ENCODE results near the gene MPRIP.

MPRIP gene

DNA sequence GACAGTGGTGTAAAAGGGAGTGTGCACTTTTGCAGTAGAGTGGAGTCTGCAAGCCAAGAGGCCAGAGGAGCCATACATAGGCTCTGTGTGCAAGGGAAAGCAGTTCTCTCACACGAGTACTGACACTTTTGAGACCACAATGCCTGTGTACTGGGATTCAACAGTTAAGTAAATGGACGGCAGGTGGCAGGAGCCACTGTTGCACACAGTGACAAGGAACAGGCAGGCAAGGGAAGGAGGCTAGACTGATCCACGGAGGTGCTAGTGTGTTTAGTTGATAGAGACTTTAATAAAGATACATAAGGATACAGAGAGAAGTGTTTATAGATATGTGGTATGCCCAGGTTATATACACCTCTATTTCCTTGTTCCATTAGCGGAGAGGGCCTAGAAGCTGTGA is 67.0 kb downstream of the MPRIP start:
- DNase-seq, result no peak

DNA sequence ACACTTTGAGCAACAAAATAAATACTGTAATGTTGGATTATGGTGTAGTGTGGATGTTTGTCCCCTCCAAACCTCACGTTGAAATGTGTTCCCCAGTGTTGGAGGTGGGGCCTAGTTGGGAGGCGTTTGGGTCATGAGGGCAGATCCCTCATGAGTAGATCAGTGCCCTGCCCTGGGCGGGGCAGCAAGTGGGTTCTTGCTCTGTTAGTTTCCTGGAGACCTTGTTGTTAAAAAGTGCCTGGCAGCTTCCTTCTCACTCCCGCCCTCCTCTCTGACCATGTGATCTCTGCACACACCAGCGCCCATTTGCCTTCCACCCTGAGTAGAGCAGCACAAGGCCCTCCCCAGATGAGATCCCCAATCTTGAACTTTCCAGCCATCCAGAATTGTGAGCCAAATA is 67.7 kb downstream of the MPRIP start:
- no peak for DNase-seq

DNA sequence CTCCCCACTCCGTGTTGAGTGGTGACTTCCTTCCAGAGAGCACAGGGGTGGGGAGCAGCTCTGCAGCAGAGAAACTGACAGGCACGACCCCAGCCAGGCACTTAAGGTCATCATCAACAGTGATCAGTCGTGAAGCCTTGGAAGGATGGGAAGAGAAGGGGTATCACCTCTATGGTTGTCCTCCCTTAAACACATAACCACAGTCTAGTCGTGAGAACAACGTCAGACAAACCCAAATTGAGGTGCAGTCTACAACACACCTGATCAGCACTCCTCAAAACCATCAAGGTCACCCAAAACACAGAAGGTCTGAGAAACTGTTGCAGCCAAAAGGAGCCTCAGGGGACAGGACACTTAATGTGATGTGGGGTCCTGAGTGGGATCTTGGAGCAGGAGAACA is 68.3 kb downstream of the MPRIP start:
- DNase-seq, result no peak

DNA sequence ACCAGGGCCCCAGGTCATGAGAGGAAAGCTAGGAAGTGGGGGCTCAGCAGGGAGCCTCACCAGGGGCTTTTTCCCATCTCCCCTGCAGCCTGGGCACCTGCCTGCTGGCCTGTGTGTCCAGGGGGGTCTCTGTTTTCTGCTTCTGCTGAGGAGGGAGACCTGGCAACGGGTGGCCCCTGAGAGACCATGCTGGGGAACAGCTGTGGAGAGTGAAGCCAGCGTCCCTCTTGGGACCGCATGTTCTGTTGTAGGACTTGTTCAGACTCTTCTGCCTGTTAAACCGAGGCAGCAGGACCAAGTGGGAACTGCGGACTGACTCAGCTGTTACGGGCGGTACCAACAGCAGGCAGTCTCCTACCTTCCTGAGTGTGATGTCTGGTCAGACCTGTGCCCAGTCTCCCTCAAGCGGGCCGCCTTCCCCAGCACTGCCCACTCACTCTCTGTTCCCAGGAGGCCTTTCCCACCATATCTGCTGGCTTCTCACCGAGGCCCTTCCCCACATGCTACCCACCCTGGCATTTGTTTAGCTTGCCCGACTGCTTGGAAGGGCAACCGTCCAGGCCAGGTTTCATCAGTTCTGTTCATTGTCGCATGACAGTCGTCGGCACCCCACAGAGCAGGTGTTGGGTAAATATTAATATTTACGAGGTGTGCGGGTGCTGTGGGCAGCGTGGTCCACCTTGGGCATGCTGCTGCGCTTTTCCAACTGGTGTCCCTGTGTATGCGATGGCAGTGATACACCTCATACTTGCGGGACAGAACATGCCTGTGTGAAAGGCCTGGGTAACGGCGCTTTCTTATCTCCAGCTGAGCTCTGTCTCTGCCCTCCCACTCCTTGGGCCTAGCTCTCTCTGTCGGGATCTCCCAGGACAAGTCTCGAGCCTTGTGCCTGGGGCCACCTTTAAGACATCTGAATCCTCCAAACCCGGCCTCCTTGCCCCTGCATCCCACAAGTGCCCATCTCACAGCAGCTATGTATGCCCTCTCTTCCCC is 69.4 kb downstream of the MPRIP start:
- no peak for DNase-seq

DNA sequence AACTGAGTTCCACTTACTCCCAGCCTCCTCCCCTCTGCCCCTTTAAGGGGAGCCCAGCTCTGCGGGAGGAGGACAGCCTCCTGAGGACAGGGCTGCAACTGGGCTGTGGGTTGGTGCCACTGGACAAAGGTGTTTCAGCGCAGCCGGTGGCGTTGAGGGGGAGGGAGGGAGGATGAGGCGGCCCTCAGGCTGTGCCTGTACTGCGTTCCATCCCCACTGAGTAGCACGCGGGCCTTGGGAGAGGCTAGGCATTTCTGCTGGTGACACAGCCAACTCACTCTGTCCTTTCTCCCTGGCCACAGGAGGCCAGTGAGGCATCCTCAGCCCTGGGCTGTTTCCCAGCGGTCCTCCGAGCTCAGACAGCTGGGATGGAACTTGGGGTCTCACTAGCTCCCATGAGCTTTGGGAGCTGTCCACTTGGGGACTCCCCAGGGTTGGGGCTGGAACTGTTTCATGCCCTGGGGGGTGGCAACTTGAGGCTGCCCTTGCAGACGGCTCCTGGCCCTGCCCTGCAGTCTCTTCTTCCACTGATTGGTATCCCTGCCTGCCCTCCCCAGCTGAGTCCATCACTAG is 70.5 kb downstream of the MPRIP start:
- DNase-seq, result no peak

DNA sequence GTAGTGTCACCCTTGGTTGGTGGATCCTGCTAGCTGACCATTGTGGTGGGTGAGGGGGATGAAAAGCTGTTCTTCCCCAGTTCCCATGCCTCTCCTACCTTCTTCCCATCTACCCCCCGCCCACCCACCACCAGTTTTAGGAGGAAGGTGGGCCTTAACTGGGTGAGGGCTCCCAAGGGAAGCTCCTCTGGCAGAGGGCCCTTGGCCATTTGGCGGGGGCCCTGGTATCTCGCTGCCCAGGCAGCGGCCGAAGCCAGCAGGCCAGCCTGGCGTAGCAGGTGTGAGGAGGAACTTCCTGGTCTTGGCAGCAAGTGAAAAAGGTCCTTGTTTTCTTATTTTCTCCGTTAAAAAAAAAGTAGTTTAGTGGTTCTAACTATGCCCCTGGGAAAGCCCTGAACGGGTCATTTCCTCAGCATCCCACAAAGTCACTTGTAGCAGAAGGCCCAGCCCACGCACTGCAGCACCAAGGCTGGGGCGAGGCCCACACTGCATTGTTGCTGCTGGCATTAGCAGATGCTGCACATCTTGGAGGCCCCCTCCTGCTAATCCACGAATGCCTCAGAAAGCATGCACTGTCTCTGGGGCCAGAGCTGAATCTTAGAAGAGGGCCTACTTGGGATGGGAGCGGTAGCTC is 72.5 kb downstream of the MPRIP start:
- peak; percentile 12 for DNase-seq

DNA sequence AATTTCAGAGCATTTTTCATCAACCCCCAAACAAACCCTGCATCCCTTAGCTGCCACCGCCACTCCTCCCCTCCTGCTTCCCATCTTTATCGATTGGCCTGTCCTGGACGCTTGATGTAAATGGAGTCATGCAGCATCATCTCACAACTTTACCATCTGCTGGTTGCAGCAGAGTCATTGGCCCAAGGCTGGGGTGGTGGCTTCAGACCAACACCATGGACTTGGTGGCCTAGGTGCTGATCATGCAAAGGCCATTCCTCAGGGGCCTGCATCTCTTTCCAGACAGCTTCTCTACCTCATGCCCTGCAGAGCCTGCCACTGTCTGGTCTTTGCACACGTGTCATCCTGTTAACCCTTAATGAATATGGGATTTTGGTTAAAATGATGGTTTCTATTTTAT is 73.4 kb downstream of the MPRIP start:
- no peak for DNase-seq

DNA sequence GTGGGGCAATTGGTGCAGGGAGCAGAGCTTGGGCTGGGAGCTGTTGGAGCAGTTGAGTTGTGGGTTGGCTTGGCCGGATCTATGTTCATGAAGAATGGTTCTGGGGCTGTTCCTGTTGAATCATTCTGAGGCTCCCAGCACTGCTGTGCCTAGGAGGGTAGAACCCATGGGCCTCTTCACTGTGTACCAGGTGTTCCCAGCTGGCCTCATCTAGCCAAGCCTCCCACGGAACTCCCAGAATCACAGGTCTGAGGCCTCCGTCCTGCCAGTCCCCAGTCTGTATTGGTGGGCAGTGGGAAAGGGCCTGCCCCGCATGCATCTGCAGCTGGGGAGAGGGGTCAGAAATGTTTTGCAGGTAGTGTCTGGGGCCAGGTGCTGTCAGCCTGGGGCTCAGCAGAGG is 74.1 kb downstream of the MPRIP start:
- no peak for DNase-seq

DNA sequence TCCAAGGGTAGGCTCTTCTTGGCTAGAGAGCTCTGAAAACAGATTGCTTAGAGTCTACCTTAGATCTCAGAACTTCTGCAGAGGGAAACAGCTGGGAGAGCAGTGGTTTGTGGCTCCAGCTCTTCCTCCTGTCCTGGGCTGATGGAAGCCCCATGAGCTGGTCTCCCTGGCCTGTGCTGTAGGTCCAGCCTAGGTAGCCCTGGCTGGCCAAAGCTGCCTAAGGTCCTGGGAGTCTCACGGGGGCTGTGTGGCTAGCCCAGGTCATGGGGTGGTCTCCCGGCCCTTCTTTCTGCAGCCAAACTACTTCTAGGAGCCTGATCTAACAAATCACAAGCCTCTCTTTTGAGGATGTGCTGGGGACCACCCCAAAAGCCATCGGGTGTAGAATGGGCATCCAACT is 75.7 kb downstream of the MPRIP start:
- DNase-seq, result no peak

DNA sequence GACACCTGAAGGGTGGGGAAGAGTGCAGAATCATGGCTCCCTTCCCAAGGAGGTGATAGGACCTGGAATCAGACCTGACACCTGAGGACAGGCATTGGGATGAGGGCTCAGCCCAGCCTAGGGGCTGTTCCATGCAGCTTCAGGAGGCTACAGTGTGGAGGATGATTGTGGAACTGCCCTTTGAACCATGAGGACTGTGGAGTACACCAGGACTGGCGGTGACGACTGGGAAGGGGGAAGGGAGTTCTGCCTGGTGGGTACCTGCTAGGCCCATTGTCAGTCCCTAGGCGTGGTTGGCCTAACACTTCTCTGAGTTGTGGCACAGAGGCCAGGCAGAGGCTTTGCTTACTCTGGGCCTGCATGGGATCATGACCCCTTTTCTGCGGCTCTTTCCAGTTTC is 76.1 kb downstream of the MPRIP start:
- DNase-seq, result no peak

DNA sequence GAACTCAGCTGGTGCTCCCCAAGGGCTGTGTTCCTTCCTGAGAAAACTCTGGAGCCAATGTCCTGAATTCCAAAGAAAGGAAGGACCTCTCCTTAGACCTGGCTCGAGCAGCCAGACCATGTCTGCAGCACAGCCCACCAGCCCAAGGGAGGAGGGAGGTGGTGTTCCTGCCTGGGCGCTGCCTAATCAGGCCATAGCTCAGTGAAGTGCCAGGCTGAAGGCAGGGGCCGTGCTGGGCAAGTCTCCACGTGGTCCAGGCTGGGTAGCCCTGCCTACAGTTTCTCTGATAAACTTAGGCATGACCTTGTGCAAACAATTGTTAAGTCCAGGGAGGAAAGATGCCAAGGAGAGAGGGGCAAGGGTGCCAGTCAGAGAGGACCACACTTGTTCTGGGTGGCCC is 76.8 kb downstream of the MPRIP start:
- no peak for DNase-seq

DNA sequence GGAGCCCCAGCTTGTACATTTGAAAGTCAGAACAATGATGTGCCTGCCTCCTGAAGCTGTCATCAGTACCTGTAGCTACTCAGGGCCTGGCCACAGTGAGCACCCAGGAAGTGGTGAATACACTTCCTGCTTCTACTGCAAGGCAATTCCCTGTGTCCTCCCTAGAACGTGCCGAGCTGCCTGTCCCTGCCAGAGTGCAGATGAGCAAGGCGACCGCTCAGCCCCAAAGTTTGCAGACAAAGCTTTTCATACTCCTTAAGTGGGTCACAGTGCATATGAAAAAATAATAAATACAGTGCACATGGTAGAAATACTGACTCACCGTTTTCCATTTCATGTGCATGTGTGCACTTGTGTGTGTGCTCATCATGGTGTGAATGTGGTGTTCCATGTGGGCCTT is 77.3 kb downstream of the MPRIP start:
- DNase-seq, result peak; percentile 78

DNA sequence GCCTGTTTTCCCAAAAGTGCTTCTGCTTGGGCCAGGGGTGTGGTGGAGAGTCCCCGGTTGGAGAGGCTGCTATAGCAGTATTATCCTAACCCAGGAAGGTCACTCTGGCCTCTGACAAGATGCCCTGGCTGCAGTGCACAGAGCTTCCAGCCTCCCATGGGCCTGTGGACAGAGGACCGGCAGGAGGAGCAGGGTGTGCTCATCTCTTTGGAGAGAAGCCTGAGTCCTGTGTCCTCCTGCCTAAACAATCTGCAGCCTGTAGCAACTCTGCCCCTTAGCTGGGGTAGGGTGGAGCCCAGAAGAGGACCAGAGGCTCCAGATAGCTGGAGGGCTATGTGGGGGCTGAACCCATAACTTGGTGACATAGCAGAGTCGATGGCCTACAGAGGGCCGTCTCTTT is 78.0 kb downstream of the MPRIP start:
- no peak for DNase-seq

DNA sequence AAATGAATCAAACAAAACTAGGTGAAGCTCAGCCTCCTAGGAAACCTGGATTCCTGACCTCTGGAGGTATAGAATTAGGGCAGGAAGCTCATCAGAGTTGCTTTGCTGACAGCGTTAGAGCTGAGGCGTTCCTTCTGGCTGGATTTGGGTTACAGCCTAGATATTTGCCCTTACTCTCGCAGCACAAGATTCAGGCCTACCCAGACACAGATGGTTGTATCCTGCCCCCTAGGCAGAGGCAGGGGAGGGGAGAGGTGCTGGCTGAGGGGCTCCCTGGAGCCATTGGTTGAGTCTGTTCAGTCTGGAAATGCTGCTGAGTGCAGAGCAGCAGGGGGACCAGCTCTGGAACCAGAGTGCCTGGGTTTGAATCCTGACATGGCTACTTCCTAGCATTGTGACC is 78.4 kb downstream of the MPRIP start:
- DNase-seq, result no peak

DNA sequence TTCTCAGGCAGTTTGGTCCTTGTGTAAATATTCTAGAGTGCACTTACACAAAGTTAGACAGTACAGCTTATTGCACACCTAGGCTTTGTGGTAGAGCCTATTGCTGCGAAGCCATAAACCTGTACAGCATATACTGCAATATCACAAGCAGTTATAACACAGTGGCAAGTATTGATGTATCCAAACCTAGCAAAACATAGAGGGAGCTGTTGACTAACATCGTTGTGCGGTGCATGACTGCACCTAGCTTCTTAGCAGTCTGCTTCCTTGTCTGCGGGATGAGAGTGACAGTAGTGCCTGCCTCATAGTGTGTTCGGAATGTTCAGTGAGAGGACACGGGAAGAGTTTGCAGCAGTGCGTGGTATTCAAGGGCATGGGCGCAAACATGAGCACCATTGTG is 78.9 kb downstream of the MPRIP start:
- no peak for DNase-seq

DNA sequence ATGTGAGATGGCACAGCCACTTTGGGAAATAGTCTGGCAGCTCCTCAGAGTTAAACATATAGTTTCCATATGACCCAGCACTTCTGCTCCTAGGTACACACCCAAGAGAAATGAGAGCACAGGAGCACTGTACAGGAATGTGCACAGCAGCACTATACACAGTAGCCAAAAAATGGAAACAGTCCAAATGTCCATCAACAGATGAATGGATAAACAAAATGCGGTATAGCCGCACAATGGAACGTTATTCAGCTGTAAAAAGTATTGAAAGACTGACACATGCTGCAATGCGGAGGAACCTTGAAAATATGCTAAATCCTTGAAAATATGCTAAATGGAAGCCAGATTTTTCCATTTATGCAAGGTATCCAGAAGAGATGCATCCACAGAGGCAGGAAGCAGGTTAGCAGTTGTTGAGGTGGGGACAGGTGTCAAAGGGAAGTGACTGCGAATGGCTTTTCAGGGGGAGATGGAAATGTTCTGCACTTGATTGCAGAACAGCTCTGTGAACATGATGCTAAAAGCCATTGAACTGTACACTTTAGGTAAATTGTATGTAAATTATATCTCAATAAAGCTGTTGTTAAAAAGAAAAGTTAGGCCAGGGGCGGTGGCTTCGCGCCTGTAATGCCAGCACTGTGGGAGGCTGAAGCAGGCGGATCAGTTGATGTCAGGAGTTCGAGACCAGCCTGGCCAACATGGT is 80.7 kb downstream of the MPRIP start:
- no peak for DNase-seq

DNA sequence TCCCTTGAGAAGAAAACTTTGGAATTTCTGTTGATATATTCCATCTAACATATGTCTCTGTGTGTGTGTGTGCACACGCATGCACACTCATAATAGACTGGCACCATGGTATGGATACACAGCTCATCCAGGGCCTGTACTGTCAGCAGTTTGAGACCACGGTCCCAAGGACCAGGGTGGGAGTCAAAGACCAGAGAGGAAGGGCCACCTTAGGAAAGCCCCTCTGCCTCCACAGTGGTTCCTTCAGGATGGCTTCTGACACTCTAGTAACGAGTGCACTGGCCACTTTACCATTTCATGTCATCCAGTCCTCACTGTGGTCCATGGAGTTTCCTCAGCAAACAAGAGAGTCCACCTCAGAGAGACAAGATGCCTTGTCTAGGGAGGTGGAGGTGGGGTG is 82.1 kb downstream of the MPRIP start:
- DNase-seq, result no peak

DNA sequence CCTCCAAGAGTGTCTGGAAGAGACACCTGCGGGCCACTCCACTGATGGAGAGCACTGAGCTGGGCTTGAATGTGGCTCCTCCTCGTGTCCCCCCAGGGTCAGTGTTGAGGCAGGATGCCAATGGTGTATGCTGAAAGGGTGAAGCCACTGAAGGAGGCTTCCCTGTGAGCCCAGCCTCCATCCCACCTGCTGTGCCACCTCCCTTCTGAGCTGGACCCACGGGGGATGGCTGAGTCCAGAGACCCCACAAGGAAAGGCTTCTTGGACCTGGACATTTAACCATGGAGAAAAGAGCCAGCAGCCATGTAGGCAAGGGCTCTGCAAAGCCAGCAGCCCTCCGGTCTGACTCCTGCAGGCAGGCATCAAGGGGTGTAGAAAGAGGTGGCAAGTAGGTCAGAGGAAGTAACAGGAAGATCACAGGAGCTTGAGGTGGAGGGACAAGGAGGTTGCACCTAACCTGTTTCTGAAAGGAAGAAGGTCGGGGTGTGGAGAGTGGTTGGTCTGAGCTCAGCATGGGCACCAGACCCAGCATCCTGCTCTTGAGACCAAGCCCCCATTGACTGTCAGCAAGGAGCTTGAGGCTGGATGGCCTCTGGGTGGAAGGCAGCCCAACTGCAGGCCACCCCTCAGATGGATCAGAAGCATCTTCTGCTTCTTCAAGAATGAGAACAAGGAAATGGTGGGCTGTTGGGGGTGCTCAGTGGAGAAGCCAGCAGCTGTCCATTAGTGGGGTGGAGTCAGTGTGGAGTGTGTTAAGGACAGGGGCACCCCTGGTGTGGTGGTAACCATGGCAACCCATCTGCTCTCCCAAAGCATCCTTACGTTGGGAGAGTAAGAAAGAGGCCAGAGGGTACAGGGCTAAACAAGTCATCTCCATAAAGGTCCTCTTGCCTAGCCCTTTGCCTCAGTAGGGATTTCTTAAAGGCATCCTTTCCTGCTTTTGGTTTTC is 83.2 kb downstream of the MPRIP start:
- no peak for DNase-seq

DNA sequence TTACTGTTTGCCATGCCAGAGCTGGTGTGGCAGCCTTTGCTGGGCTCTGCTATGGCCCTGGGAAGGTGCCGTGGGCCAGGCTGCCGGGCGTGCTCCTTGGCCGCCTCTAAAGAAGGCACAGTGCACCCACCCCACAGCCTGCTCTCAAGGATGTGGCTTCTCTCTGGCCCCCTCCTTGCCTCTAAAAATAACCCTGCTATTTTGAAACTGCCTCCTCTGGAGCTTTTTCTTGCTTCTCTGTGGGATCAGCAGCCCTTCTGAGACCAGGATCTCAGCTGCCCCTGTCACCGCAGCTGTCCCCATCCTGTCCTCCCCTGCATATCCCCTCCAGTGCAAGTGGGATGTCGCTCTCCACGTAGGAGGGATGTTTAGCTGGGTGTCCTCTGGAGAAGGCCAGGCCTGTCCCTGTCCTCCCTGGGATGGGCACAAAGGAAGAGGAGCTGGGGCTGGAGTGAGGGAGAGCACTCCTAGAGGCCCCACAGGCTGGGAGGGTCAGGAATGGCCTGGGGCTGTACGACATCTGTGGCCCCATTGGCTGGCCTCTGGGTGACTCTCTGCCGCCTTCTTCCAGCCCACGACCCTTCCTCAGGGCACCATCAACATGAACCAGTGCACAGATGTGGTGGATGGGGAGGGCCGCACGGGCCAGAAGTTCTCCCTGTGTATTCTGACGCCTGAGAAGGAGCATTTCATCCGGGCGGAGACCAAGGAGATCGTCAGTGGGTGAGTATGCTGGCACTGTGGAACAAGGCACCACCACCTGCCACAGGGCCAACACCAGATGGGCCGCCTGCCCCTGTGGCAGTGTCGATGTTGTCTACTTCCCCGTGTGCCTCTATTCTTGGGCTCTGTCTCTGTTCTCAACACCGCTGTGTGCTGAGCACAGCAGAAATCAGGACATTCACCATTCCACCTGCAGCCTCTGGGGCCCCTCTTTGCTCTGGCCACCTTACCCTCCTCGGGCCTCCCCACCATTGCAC is 84.2 kb downstream of the MPRIP start:
- DNase-seq, result no peak

DNA sequence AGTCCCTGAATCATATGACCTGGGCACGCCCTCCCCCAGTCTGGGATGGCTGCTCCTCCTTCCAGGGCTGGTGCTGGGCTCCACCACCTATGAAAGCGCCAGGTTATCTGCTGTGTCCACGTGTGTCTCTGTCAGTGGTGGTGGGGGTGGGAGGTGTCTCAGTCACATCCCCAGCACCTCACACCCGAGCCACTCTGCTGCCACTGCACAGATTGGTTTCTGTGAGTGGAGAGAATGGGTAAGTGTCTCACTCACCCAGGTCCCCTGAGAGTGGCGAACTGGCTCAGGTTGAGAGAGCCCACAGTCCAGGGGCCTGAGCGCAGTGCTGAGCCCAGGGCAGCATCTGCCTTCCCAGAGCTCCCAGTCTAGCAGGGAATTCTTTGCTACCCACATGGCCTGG is 84.9 kb downstream of the MPRIP start:
- DNase-seq, result no peak

All from fibroblast of skin of back (primary cell).